ENCODE results near the gene FZD8. TPM values are rescaled to one million over a fixed set of nuclear protein-coding genes. Genes with fewer than 3 reads are reported as not detected.

Gene FZD8
- polyA plus RNA-seq, 1 experiment: 0.18 TPM

DNA sequence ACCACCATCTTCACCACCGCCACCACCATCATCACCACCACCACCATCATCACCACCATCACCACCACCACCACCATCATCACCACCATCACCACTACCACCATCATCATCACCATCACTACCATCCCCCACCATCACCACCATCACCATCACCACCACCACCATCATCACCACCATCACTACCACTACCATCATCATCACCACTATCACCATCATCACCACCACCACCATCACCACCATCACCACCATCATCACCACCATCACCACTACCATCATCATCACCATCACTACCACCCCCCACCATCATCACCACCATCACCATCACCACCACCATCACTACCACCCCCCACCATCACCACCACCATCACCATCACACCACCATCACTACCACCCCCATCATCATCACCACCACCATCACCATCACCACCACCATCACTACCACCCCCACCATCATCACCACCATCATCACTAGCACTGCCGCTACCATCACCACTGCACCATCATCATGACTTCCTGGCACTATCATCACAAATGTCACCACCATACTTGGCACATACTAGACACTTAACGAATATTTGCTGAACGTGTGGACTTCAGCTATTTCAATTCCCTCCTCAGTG is 25.3 kb upstream of the FZD8 start:
- no peaks in the 10 kb centered on the region for H3K27me3 ChIP-seq (ENCODE audit: control insufficient read depth, insufficient read depth, low read length)
- DNase-seq (ENCODE audit: low read depth): no peak
- TF ChIP-seq, protein P1, sequence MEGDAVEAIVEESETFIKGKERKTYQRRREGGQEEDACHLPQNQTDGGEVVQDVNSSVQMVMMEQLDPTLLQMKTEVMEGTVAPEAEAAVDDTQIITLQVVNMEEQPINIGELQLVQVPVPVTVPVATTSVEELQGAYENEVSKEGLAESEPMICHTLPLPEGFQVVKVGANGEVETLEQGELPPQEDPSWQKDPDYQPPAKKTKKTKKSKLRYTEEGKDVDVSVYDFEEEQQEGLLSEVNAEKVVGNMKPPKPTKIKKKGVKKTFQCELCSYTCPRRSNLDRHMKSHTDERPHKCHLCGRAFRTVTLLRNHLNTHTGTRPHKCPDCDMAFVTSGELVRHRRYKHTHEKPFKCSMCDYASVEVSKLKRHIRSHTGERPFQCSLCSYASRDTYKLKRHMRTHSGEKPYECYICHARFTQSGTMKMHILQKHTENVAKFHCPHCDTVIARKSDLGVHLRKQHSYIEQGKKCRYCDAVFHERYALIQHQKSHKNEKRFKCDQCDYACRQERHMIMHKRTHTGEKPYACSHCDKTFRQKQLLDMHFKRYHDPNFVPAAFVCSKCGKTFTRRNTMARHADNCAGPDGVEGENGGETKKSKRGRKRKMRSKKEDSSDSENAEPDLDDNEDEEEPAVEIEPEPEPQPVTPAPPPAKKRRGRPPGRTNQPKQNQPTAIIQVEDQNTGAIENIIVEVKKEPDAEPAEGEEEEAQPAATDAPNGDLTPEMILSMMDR (IDR thresholded peaks at IDR 0.05; ENCODE audit: insufficient read depth, low read depth, low read length): no peak
- no peaks in the 10 kb centered on the region for H3K36me3 ChIP-seq (ENCODE audit: control insufficient read depth, insufficient read depth, low read length)
- no peak overlapping the region for H3K4me3 ChIP-seq (ENCODE audit: low read depth, low read length)
- CTCF ChIA-PET: no interaction called here
- POLR2A ChIA-PET: no interaction called here

DNA sequence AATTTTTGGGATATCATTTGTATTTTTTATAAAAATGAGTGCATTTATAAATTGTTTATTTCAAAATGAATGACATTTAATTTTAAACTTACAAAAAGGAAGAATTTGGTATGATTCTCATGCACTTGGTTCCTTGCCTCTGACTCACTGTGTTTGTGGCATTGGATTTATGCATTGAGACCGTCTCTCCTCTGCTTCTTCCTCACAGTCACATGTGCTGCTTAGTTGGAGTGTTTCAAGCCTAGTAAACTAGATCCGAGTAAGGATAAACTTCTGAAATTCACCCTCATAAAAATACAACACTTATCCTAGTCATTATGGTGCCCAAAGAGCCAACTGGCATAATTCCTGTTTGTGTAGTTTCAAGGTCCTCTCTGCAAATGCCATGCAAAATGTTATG is 19.1 kb upstream of the FZD8 start:
- Histone ChIP-seq H3K27me3 (ENCODE audit: control insufficient read depth, insufficient read depth, low read length) (no peaks in the 10 kb centered on the region), H3K4me3 (ENCODE audit: low read depth, low read length) (no peak overlapping the region), H3K36me3 (ENCODE audit: control insufficient read depth, insufficient read depth, low read length) (no peaks in the 10 kb centered on the region)
- ChIA-PET CTCF (no interaction called here), POLR2A (no interaction called here)
- no peak for DNase-seq (ENCODE audit: low read depth)
- TF ChIP-seq, protein P1 (IDR thresholded peaks at IDR 0.05; ENCODE audit: insufficient read depth, low read depth, low read length): no peak

DNA sequence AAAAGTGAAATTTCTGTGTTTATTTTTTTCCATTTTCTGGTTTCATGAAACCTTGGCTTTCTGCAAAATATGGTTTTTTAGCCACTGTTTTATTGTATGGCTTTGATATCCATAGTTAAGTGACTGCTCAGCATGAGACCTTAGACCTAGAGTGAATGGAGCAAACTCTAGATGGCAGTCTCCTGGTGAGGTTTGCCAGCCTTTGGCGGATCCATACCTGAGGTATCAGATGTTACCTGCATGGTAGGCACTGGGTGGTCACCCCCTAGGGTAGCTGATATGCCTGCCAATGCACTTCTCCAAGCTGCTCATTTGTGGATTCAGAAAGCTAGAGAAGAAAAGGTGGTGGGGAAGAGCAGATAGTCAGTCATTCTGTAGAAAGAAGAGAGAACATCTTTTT is 17.4 kb upstream of the FZD8 start:
- H3K4me3 ChIP-seq (ENCODE audit: low read depth, low read length): no peak overlapping the region
- POLR2A ChIA-PET: no interaction called here
- DNase-seq (ENCODE audit: low read depth): no peak
- TF ChIP-seq, protein P1 (IDR thresholded peaks at IDR 0.05; ENCODE audit: insufficient read depth, low read depth, low read length): no peak
- no peaks in the 10 kb centered on the region for H3K27me3 ChIP-seq (ENCODE audit: control insufficient read depth, insufficient read depth, low read length)
- CTCF ChIA-PET: no interaction called here
- no peaks in the 10 kb centered on the region for H3K36me3 ChIP-seq (ENCODE audit: control insufficient read depth, insufficient read depth, low read length)

DNA sequence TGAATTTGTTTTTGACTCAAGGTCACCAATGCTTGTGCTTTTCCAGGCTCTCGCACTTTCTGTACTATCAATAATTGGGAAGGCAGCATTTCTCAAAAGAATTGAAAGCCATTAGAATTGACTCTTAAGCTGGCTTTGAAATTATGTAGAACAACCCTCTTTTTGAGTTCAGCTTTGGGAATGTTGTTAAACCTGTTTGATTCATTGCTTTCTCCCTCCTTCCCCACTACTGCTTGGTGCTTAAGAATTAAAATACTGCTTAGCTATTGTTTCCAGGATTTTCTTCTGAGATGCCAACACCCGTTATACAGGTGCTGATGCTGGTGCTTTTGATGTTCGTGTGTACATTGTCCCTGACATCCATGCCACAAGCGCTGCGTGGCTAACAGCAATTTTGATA is 15.5 kb upstream of the FZD8 start:
- DNase-seq (ENCODE audit: low read depth): no peak
- no peaks in the 10 kb centered on the region for H3K36me3 ChIP-seq (ENCODE audit: control insufficient read depth, insufficient read depth, low read length)
- no peak overlapping the region for H3K4me3 ChIP-seq (ENCODE audit: low read depth, low read length)
- TF ChIP-seq, protein P1 (IDR thresholded peaks at IDR 0.05; ENCODE audit: insufficient read depth, low read depth, low read length): no peak
- POLR2A ChIA-PET: no interaction called here
- CTCF ChIA-PET: interaction anchor here (0.9 kb wide), 1 partner anchor 259 kb away, joined by 4 read pairs; no protein-coding TSS in a partner anchor
- H3K27me3 ChIP-seq (ENCODE audit: control insufficient read depth, insufficient read depth, low read length): no peaks in the 10 kb centered on the region

DNA sequence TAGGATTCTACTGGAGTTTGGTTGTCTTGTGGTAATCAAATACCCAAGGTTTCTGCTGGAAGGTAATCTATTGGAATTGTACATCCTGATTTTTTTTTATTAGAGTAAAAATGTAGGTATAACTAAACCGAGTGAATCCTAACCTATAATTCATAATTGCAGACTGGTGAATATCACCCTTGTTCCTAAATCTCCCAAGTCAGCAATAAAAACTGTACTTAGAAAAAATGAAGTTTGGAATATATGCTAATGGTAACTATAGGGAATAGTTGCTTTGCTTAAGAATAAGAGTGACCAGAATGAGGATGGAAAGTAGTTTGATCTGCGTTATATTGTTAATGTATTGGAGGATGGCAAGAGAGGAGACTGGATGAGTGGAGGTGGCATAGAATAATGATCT is 10.7 kb upstream of the FZD8 start:
- no peak for DNase-seq (ENCODE audit: low read depth)
- ChIA-PET CTCF (no interaction called here), POLR2A (no interaction called here)
- Histone ChIP-seq H3K27me3 (ENCODE audit: control insufficient read depth, insufficient read depth, low read length) (peaks cover 5% of the 10 kb centered on the region; the same call in 1 of the 2 replicates), H3K36me3 (ENCODE audit: control insufficient read depth, insufficient read depth, low read length) (no peaks in the 10 kb centered on the region), H3K4me3 (ENCODE audit: low read depth, low read length) (no peak overlapping the region)
- TF ChIP-seq, protein P1 (IDR thresholded peaks at IDR 0.05; ENCODE audit: insufficient read depth, low read depth, low read length): no peak
